Measurements from ENCODE around the gene TNFRSF9. TPM values are rescaled to one million over a fixed set of nuclear protein-coding genes. Genes with fewer than 3 reads are reported as not detected.

TNFRSF9 gene
- polyA plus RNA-seq, 2 of the 4 experiments (the other 2 are of a cell fraction) = 0.75 to 3.2 TPM

GRCh38 chr1:7902478-7903085, 38.1 kb downstream of the TNFRSF9 start:
- ChIA-PET CTCF (interaction anchor here (0.7 to 2.6 kb wide), 16 partner anchors 16 to 238 kb away, joined by 3 to 12 read pairs (median 4); no protein-coding TSS in a partner anchor), POLR2A (no interaction called here)
- FAIRE-seq = no peak
- no peaks in the 10 kb centered on the region for H3K9me3 ChIP-seq
- H3K4me2 ChIP-seq = peak overlapping the region; percentile 81
- no peak overlapping the region for H3K4me3 ChIP-seq
- ATAC-seq = peak; percentile 93 to 98
- peak; percentile 70 to 71 for DNase-seq (ENCODE audit: low read depth in 1 of 2, low spot score in 1 of 2)
- TF ChIP-seq EHF (CRISPR knock-in tag; IDR thresholded peaks at IDR 0.05) (no peak), NFE2L2 (conservative IDR thresholded peaks at IDR 0.05; ENCODE audit: low read length) (no peak), CBX2 (IDR thresholded peaks at IDR 0.05; ENCODE audit: borderline replicate concordance, low read depth) (no peak), RARB (CRISPR knock-in tag; IDR thresholded peaks at IDR 0.05) (no peak), USF2 (IDR thresholded peaks at IDR 0.05) (no peak), ZSCAN20 (CRISPR knock-in tag; IDR thresholded peaks at IDR 0.05) (no peak), MAFK (IDR thresholded peaks at IDR 0.05; ENCODE audit: partially characterized antibody) (no peak), PBX3 (IDR thresholded peaks at IDR 0.05) (no peak), REST (IDR thresholded peaks at IDR 0.05) (no peak), CTCF (IDR thresholded peaks at IDR 0.05) (peak; percentile 62), RAD21 (conservative IDR thresholded peaks at IDR 0.05 in 1 of 2, IDR thresholded peaks at IDR 0.05 in 1 of 2) (peak; percentile 77 to 81), HES2 (IDR thresholded peaks at IDR 0.05) (no peak), SMC3 (IDR thresholded peaks at IDR 0.05) (peak; percentile 76), FOSL2 (IDR thresholded peaks at IDR 0.05) (no peak), FOSL2 (CRISPR knock-in tag; IDR thresholded peaks at IDR 0.05) (no peak), CBX8 (IDR thresholded peaks at IDR 0.05) (no peak), RNF2 (IDR thresholded peaks at IDR 0.05; ENCODE audit: borderline replicate concordance, low read depth) (no peak), HMGXB4 (CRISPR knock-in tag; IDR thresholded peaks at IDR 0.05; ENCODE audit: borderline replicate concordance) (no peak), HOXA7 (CRISPR knock-in tag; IDR thresholded peaks at IDR 0.05) (no peak)
- TF ChIP-seq, protein P1, sequence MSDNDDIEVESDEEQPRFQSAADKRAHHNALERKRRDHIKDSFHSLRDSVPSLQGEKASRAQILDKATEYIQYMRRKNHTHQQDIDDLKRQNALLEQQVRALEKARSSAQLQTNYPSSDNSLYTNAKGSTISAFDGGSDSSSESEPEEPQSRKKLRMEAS (IDR thresholded peaks at IDR 0.05) = no peak
- 30% methylated on average over 20 of the region's 21 CpGs for WGBS (ENCODE audit: missing lambda C conversion rate)
- peak overlapping the region; percentile 42 to 45; a peak in 2 of 6 replicates for H3K27ac ChIP-seq
- H3K4me1 ChIP-seq = no peaks in the 10 kb centered on the region

Measured in A549 (cell line).